WTC11 (cell line): ENCODE results near the gene LPP. TPM values are rescaled to one million over a fixed set of nuclear protein-coding genes. Genes with fewer than 3 reads are reported as not detected.

Source experiments
- ATAC-seq: fragments of 200-7000 bp; cut with Tn5 transposase; 2 replicates; pipeline ENCODE4 v1.10.0; 2021; ENCODE audit warnings: mild to moderate bottlenecking, moderate library complexity
- CTCF ChIA-PET: fragments of 300-600 bp; sonication (Branson Sonifier 250); formaldehyde crosslinking; loops from one replicate; lab custom pipeline; 2021; ENCODE audit warnings: antibody characterized with exemption; lab: Charles Lee
- POLR2A ChIA-PET: fragments of 350-600 bp; sonication (Branson Sonifier 250); formaldehyde crosslinking; loops from one replicate; lab custom pipeline; 2021; ENCODE audit warnings: antibody characterized with exemption; lab: Charles Lee
- DNase-seq: peaks from one replicate; pipeline ENCODE4 v3.0.0; 2021; ENCODE audit warnings: low spot score
- H3K27ac Mint-ChIP-seq: 2 replicates; pipeline ENCODE4 v1.8.0; 2021; ENCODE audit warnings: mixed read lengths
- H3K27me3 Mint-ChIP-seq: 2 replicates; pipeline ENCODE4 v1.8.0; 2021; ENCODE audit warnings: low read depth, mild to moderate bottlenecking, moderate library complexity, mixed read lengths
- H3K36me3 Mint-ChIP-seq: 2 replicates; pipeline ENCODE4 v1.8.0; 2021; ENCODE audit warnings: mixed read lengths
- H3K4me1 Mint-ChIP-seq: 2 replicates; pipeline ENCODE4 v1.8.0; 2022; ENCODE audit warnings: mixed read lengths
- H3K4me3 Mint-ChIP-seq: 2 replicates; pipeline ENCODE4 v1.8.0; 2021; ENCODE audit warnings: mild to moderate bottlenecking, moderate library complexity, mixed read lengths
- H3K9me3 Mint-ChIP-seq: 2 replicates; pipeline ENCODE4 v1.8.0; 2021; ENCODE audit warnings: mixed read lengths
- AR ChIP-seq: fragments of 250-450 bp; sonication (Bioruptor Pico); IDR thresholded peaks from 2 replicates; pipeline ENCODE4 v1.9.0; 2021; ENCODE audit warnings: mild to moderate bottlenecking
- CBFB ChIP-seq: sonication (generic); formaldehyde crosslinking; IDR thresholded peaks from 2 replicates; pipeline ENCODE4 v1.8.1; 2022; ENCODE audit warnings: mild to moderate bottlenecking, low read depth, missing genetic modification reagents
- GRHL2 ChIP-seq: fragments of 250-450 bp; sonication (Bioruptor Pico); IDR thresholded peaks from 2 replicates; pipeline ENCODE4 v1.8.0; 2022; ENCODE audit warnings: mild to moderate bottlenecking, moderate library complexity; ENCODE audit not compliant: insufficient replicate concordance, severe bottlenecking
- HMGA2 ChIP-seq: fragments of 250-450 bp; sonication (Bioruptor Pico); IDR thresholded peaks from 2 replicates; pipeline ENCODE4 v1.4.0; 2021; ENCODE audit warnings: mild to moderate bottlenecking, moderate library complexity
- IRF2 ChIP-seq: sonication (generic); formaldehyde crosslinking; IDR thresholded peaks from 2 replicates; pipeline ENCODE4 v1.8.0; 2022; ENCODE audit warnings: low read depth, missing genetic modification reagents, borderline replicate concordance
- NFE2L1 ChIP-seq: sonication (generic); formaldehyde crosslinking; IDR thresholded peaks from 2 replicates; pipeline ENCODE4 v1.8.1; 2023; ENCODE audit warnings: missing genetic modification reagents
- PREB ChIP-seq: sonication (generic); formaldehyde crosslinking; IDR thresholded peaks from 2 replicates; pipeline ENCODE4 v1.8.1; 2022; ENCODE audit warnings: mild to moderate bottlenecking, missing genetic modification reagents, moderate library complexity, borderline replicate concordance
- ZNF121 ChIP-seq: sonication (generic); formaldehyde crosslinking; IDR thresholded peaks from 2 replicates; pipeline ENCODE4 v1.8.0; 2023; ENCODE audit warnings: missing genetic modification reagents
- total RNA-seq: library from RNA; stranded (reverse); gene quantifications from 3 replicates; pipeline ENCODE4 v1.2.3, GENCODE V29; 2021
- TF ChIP-seq, protein P1 (sequence below): sonication (generic); formaldehyde crosslinking; IDR thresholded peaks from 2 replicates; pipeline ENCODE4 v1.8.1; 2023; ENCODE audit warnings: mild to moderate bottlenecking, missing genetic modification reagents
- TF ChIP-seq, protein P2 (sequence below): sonication (generic); formaldehyde crosslinking; conservative IDR thresholded peaks from 2 replicates; pipeline ENCODE4 v1.8.1; 2023; ENCODE audit warnings: mild to moderate bottlenecking, low read depth, missing genetic modification reagents, moderate library complexity
- TF ChIP-seq, protein P3 (sequence below): fragments of 200-600 bp; IDR thresholded peaks from 2 replicates; pipeline ENCODE4 v1.8.0; 2022; ENCODE audit warnings: antibody characterized with exemption

The LPP gene
- total RNA-seq, 1 experiment from 2014 or later = 49.6 TPM

DNA sequence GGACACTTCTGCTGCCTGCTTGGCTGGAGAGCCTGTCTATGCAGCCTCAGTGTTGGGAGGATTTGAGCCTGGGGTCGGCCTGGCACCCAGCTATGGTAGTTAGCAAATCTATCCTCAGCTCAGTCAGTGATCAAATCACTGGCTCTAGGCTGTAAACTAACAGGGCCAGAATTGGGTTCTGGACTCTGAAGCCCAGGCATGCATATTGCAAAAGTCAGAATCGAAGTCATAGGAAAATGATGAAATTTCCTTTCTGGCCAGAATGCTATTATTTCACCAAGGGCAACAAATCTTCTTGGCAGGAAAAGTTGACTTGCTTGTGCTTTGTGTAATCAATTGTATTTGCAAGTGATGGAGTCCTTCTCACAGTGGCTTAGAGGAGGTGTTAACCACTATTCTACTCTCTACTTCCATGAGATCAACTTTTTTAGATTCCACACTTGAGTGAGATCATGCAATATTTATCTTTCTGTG lies 535.2 kb downstream of the LPP start:
- H3K36me3 Mint-ChIP-seq = no peaks in the 10 kb centered on the region
- H3K4me1 Mint-ChIP-seq = peaks cover 21% of the 10 kb centered on the region
- H3K9me3 Mint-ChIP-seq = no peaks in the 10 kb centered on the region
- TF ChIP-seq HMGA2 (CRISPR knock-in tag) = no peak
- TF ChIP-seq, protein P1, sequence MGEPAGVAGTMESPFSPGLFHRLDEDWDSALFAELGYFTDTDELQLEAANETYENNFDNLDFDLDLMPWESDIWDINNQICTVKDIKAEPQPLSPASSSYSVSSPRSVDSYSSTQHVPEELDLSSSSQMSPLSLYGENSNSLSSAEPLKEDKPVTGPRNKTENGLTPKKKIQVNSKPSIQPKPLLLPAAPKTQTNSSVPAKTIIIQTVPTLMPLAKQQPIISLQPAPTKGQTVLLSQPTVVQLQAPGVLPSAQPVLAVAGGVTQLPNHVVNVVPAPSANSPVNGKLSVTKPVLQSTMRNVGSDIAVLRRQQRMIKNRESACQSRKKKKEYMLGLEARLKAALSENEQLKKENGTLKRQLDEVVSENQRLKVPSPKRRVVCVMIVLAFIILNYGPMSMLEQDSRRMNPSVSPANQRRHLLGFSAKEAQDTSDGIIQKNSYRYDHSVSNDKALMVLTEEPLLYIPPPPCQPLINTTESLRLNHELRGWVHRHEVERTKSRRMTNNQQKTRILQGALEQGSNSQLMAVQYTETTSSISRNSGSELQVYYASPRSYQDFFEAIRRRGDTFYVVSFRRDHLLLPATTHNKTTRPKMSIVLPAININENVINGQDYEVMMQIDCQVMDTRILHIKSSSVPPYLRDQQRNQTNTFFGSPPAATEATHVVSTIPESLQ (CRISPR knock-in tag) = no peak
- no peak for TF ChIP-seq ZNF121
- TF ChIP-seq, protein P2, sequence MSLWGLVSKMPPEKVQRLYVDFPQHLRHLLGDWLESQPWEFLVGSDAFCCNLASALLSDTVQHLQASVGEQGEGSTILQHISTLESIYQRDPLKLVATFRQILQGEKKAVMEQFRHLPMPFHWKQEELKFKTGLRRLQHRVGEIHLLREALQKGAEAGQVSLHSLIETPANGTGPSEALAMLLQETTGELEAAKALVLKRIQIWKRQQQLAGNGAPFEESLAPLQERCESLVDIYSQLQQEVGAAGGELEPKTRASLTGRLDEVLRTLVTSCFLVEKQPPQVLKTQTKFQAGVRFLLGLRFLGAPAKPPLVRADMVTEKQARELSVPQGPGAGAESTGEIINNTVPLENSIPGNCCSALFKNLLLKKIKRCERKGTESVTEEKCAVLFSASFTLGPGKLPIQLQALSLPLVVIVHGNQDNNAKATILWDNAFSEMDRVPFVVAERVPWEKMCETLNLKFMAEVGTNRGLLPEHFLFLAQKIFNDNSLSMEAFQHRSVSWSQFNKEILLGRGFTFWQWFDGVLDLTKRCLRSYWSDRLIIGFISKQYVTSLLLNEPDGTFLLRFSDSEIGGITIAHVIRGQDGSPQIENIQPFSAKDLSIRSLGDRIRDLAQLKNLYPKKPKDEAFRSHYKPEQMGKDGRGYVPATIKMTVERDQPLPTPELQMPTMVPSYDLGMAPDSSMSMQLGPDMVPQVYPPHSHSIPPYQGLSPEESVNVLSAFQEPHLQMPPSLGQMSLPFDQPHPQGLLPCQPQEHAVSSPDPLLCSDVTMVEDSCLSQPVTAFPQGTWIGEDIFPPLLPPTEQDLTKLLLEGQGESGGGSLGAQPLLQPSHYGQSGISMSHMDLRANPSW (CRISPR knock-in tag) = no peak
- TF ChIP-seq, all 79 proteins: peak for 0
- ChIA-PET CTCF (interaction anchor here (2.5 kb wide), 1 partner anchor 949 kb away, joined by 9 read pairs; no protein-coding TSS in a partner anchor), POLR2A (no interaction called here)
- DNase-seq = no peak
- Mint-ChIP-seq H3K27me3 (no peaks in the 10 kb centered on the region), H3K4me3 (no peak overlapping the region), H3K27ac (no peak overlapping the region)
- ATAC-seq = no peak

DNA sequence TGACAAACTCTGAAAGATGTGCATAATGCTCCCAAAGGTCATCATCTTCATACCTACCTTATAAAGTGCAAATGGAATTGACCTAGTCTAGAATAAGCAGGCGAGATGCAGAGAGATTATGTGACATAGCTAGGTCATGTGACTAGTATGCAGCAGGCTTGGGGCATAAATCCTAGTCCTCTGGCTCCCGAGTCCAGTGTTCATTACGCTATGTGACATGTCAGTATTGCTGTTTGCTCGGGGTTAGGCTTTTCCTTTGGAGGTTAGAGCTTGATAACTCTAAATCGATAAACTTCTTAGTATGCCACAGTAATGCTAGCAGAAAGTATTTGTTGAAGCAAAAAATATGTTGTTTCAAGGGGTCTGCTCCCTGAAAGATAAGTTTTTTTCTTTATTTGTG lies 536.1 kb downstream of the LPP start:
- Mint-ChIP-seq H3K4me3 (no peak overlapping the region), H3K27ac (no peak overlapping the region), H3K27me3 (no peaks in the 10 kb centered on the region), H3K9me3 (no peaks in the 10 kb centered on the region)
- CTCF ChIA-PET = interaction anchor here (2.5 kb wide), 1 partner anchor 950 kb away, joined by 9 read pairs; no protein-coding TSS in a partner anchor
- no peak for ATAC-seq
- POLR2A ChIA-PET = no interaction called here
- TF ChIP-seq PREB (CRISPR knock-in tag) = no peak
- no peak for TF ChIP-seq NFE2L1 (CRISPR knock-in tag)
- no peak for TF ChIP-seq AR
- TF ChIP-seq, protein P2 (CRISPR knock-in tag) = no peak
- no peak for TF ChIP-seq GRHL2 (CRISPR knock-in tag)
- TF ChIP-seq, protein P3, sequence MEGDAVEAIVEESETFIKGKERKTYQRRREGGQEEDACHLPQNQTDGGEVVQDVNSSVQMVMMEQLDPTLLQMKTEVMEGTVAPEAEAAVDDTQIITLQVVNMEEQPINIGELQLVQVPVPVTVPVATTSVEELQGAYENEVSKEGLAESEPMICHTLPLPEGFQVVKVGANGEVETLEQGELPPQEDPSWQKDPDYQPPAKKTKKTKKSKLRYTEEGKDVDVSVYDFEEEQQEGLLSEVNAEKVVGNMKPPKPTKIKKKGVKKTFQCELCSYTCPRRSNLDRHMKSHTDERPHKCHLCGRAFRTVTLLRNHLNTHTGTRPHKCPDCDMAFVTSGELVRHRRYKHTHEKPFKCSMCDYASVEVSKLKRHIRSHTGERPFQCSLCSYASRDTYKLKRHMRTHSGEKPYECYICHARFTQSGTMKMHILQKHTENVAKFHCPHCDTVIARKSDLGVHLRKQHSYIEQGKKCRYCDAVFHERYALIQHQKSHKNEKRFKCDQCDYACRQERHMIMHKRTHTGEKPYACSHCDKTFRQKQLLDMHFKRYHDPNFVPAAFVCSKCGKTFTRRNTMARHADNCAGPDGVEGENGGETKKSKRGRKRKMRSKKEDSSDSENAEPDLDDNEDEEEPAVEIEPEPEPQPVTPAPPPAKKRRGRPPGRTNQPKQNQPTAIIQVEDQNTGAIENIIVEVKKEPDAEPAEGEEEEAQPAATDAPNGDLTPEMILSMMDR = no peak
- no peak for TF ChIP-seq CBFB
- TF ChIP-seq IRF2 (CRISPR knock-in tag) = no peak
- TF ChIP-seq, all 79 proteins: peak for 0
- DNase-seq = no peak
- Mint-ChIP-seq H3K36me3 (no peaks in the 10 kb centered on the region), H3K4me1 (peaks cover 21% of the 10 kb centered on the region)
